Neural cell (in vitro differentiated cells): ENCODE measurements around the gene CLTCL1.

Experiments used
- CTCF ChIP-seq: fragments of 450-650 bp; IDR thresholded peaks from 2 replicates; pipeline ENCODE4 v1.5.1; 2014; ENCODE audit warnings: antibody characterized with exemption, mild to moderate bottlenecking, moderate library complexity; ENCODE audit not compliant: poor library complexity, severe bottlenecking
- EP300 ChIP-seq: fragments of 450-650 bp; conservative IDR thresholded peaks from 2 replicates; pipeline ENCODE4 v1.6.1; 2014; ENCODE audit warnings: antibody characterized with exemption, mild to moderate bottlenecking, moderate library complexity; ENCODE audit not compliant: poor library complexity, severe bottlenecking
- EZH2 ChIP-seq: fragments of 200-600, 300-800 bp; shearing (Covaris generic), sonication (generic); IDR thresholded peaks from 2 replicates; pipeline ENCODE4 v1.6.1; 2014; ENCODE audit warnings: antibody characterized with exemption, low read length, borderline replicate concordance, mild to moderate bottlenecking; ENCODE audit not compliant: insufficient read depth, poor library complexity, severe bottlenecking
- POLR2AphosphoS5 ChIP-seq: IDR thresholded peaks from 2 replicates; pipeline ENCODE4 v1.6.1; 2012
- RAD21 ChIP-seq: fragments of 450-650 bp; conservative IDR thresholded peaks from 2 replicates; pipeline ENCODE4 v1.6.1; 2014; ENCODE audit warnings: antibody characterized with exemption, mild to moderate bottlenecking, moderate library complexity
- SMC3 ChIP-seq: fragments of 450-650 bp; conservative IDR thresholded peaks from 2 replicates; pipeline ENCODE4 v1.6.1; 2014; ENCODE audit warnings: antibody characterized with exemption, mild to moderate bottlenecking, moderate library complexity; ENCODE audit not compliant: poor library complexity
- TAF1 ChIP-seq: IDR thresholded peaks from 2 replicates; pipeline ENCODE4 v1.6.1; 2012; ENCODE audit warnings: low read depth

GRCh38 chr22:19210188-19210587, 81.3 kb downstream of the CLTCL1 start:
- no peak for TF ChIP-seq CTCF
- no peak for TF ChIP-seq TAF1
- no peak for TF ChIP-seq EP300
- no peak for TF ChIP-seq EZH2
- TF ChIP-seq RAD21 = no peak
- TF ChIP-seq POLR2AphosphoS5 = no peak
- TF ChIP-seq SMC3 = no peak
